ENCODE results near the gene KRTAP1-3.

- TF ChIP-seq CTCF (IDR thresholded peaks at IDR 0.05) (no peak), POLR2A (IDR thresholded peaks at IDR 0.05) (no peak)
These were observed 22.2 kb downstream of the KRTAP1-3 start for GRCh38 chr17:41012326-41013120.
